ENCODE results near the gene CACNA2D2.

The CACNA2D2 gene

GRCh38 chr3:50531201-50531600 is 27.8 kb upstream of the CACNA2D2 start:
- no peak for DNase-seq (ENCODE audit: low read depth, low spot score)
- CTCF ChIA-PET: interaction anchor here (0.5 to 2.5 kb wide), 4 partner anchors 12 to 19 kb away, joined by 3 to 10 read pairs (median 3); no protein-coding TSS in a partner anchor
- POLR2A ChIA-PET: no interaction called here
- TF ChIP-seq, protein P1, sequence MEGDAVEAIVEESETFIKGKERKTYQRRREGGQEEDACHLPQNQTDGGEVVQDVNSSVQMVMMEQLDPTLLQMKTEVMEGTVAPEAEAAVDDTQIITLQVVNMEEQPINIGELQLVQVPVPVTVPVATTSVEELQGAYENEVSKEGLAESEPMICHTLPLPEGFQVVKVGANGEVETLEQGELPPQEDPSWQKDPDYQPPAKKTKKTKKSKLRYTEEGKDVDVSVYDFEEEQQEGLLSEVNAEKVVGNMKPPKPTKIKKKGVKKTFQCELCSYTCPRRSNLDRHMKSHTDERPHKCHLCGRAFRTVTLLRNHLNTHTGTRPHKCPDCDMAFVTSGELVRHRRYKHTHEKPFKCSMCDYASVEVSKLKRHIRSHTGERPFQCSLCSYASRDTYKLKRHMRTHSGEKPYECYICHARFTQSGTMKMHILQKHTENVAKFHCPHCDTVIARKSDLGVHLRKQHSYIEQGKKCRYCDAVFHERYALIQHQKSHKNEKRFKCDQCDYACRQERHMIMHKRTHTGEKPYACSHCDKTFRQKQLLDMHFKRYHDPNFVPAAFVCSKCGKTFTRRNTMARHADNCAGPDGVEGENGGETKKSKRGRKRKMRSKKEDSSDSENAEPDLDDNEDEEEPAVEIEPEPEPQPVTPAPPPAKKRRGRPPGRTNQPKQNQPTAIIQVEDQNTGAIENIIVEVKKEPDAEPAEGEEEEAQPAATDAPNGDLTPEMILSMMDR (IDR thresholded peaks at IDR 0.05; ENCODE audit: insufficient read depth, low read length, missing control alignments): no peak
- H3K4me3 ChIP-seq (ENCODE audit: low read depth, low read length): no peak overlapping the region

DNA sequence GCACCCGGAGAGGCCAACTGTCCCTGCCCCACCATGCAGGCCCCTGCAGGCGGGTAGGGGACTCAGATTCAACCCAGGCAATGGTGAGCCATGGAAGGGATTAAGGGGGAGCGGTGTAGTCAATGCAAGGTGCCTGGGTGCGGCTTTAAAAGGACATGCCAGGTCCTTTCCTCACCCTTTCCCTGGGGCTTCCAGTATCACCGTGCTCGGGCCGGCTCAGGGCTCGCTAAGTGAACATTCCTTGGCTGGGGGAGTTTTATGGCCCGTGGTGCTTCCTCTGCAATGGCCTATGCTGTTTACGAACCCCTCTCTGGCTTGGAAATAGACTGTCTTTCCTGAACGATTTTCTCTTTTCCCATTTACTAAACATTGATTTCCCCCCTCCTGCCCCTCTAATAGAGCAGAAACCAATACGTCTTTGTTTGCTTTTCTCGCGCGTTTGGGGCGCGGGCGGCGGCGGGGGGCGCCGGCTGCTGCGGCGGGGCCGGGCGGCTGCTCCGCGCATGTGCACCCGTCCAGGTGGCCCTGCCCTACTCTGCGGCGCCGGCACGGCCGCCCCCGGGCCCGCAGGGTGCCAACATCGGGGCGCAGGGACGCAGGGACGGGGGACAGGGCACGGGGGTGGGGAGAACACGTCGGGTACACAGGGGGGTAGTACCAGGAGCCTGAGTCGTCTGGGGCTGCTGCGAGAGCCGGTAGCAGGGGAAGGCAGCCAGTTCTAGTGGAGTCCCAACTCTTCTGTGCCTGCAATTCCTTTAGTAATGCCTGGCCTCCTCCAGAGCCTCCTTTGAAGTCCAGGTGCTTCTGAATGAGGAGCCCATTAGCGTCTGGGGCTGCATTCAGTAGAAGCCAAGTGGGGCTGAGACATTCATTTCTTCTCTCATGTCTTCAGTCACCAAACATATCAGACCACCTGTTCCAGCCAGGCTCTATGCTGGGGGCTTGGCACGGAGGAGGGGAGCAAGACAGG is 26.9 kb upstream of the CACNA2D2 start:
- ChIA-PET POLR2A (no interaction called here), CTCF (interaction anchor here (2.5 kb wide), 1 partner anchor 13 kb away, joined by 10 read pairs; no protein-coding TSS in a partner anchor)
- no peak for DNase-seq (ENCODE audit: low read depth, low spot score)
- TF ChIP-seq, protein P1 (IDR thresholded peaks at IDR 0.05; ENCODE audit: insufficient read depth, low read length, missing control alignments): no peak
- H3K4me3 ChIP-seq (ENCODE audit: low read depth, low read length): no peak overlapping the region

DNA sequence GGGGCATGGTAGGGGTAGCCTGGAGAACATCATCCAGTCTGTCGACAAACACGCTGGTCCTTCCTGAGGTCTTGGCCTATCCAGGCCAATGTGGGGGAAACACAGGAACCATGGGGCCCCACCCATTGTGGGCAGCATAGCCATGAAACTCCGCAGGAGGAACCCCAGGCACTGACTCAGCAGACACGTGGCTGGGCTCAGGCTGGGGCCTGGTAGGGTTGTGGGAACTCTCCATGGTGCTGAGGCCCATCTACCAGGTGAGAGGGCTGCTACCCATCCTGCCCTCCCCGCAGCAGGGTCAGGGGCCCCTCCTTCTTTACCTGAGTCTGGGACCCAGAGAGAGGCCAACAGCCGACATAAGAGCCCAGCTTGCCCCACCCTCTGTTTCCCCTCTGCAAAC is 22.6 kb upstream of the CACNA2D2 start:
- CTCF ChIA-PET: interaction anchor here (1.3 to 6.4 kb wide), 3 partner anchors 14 to 88 kb away, joined by 3 to 62 read pairs (median 30); no protein-coding TSS in a partner anchor
- POLR2A ChIA-PET: no interaction called here
- no peak for DNase-seq (ENCODE audit: low read depth, low spot score)
- H3K4me3 ChIP-seq (ENCODE audit: low read depth, low read length): no peak overlapping the region
- TF ChIP-seq, protein P1 (IDR thresholded peaks at IDR 0.05; ENCODE audit: insufficient read depth, low read length, missing control alignments): no peak

DNA sequence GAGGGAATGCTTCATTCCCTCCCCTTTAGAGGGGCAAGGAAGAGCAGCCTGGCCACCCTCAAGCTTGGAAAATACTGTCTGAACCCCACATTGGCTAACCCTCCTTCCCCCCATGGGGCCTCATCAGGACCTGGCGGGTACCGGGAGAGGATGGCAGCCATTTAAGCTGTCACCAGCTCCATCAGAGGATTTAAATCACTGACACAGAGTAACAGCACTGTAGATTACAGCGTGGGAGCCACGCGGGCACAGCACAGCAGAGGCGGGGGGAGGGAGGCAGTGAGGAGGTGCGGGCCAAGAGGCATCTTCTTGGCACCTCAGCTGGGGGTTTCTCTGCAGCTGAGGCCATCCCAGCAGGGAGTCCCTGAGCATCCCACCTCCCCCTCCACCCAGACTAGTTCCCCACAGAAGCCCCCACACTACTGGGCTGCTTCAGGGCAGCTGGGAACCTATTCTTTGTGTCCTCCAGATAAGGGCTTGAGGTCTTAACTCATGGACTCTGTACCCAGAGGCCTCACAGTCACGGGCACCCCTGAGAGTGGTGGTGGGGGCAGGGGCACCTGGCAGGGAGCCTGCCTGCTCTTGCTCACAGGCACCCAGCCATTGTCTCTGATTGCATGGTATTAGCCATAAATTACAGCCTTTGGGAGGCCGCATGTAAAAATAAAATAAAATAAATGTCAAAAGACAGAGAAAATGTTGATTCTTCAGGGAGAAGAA is 21.9 kb upstream of the CACNA2D2 start:
- no peak for DNase-seq (ENCODE audit: low read depth, low spot score)
- CTCF ChIA-PET: interaction anchor here (0.7 to 6.4 kb wide), 4 partner anchors 15 to 88 kb away, joined by 3 to 62 read pairs (median 16); no protein-coding TSS in a partner anchor
- POLR2A ChIA-PET: no interaction called here
- no peak overlapping the region for H3K4me3 ChIP-seq (ENCODE audit: low read depth, low read length)
- TF ChIP-seq, protein P1 (IDR thresholded peaks at IDR 0.05; ENCODE audit: insufficient read depth, low read length, missing control alignments): no peak

GRCh38 chr3:50524746-50525145 is 21.3 kb upstream of the CACNA2D2 start:
- no peak for DNase-seq (ENCODE audit: low read depth, low spot score)
- CTCF ChIA-PET: interaction anchor here (0.7 to 6.4 kb wide), 3 partner anchors 16 to 89 kb away, joined by 3 to 62 read pairs (median 30); no protein-coding TSS in a partner anchor
- TF ChIP-seq, protein P1 (IDR thresholded peaks at IDR 0.05; ENCODE audit: insufficient read depth, low read length, missing control alignments): no peak
- POLR2A ChIA-PET: no interaction called here
- H3K4me3 ChIP-seq (ENCODE audit: low read depth, low read length): no peak overlapping the region
